Fibroblast of lung (primary cell): ENCODE data around the gene CTSZ.

Experiments
- CTCF ChIP-seq, 2 donors: IDR thresholded peaks in 1 of 2; conservative IDR thresholded peaks in 1 of 2; 1 replicate in 1 of 2; 2 replicates in 1 of 2; pipeline ENCODE4 v1.5.1; 2011 to 2012; ENCODE audit warnings: low read length in 2 of 2, control low read depth in 1 of 2, inconsistent platforms in 1 of 2, low read depth in 1 of 2, mild to moderate bottlenecking in 1 of 2
- EZH2 ChIP-seq: IDR thresholded peaks from 2 replicates; pipeline ENCODE4 v1.5.1; 2012; ENCODE audit warnings: low read length, control low read depth, mild to moderate bottlenecking; ENCODE audit errors: missing control alignments

- TF ChIP-seq CTCF (conservative IDR thresholded peaks at IDR 0.05 in 1 of 2, IDR thresholded peaks at IDR 0.05 in 1 of 2; ENCODE audit: low read depth in 1 of 2, low read length in 2 of 2): no peak
- TF ChIP-seq EZH2: no peak
These were observed 20.1 kb upstream of the CTSZ start for GRCh38 chr20:59026904-59027740.
